NCI-H2081 treated with DMSO at 0.1 percent for 48 hours (cell line): ENCODE results near the gene UBE2S.
A peak's percentile ranks its signal among the peaks of the same experiment; 100 is the strongest.
"Not testable (repeated sequence)": the region's sequence is repeated elsewhere in the genome, so short reads cannot be mapped to it uniquely, and the experiment has no call there.

Experiments
- DNase-seq: peaks from one replicate; lab custom pipeline; 2025; lab: John Stamatoyannopoulos, UW

The UBE2S gene

GRCh38 chr19:55406091-55406825 lies 1.3 kb downstream of the UBE2S start:
- DNase-seq: no peak

DNA sequence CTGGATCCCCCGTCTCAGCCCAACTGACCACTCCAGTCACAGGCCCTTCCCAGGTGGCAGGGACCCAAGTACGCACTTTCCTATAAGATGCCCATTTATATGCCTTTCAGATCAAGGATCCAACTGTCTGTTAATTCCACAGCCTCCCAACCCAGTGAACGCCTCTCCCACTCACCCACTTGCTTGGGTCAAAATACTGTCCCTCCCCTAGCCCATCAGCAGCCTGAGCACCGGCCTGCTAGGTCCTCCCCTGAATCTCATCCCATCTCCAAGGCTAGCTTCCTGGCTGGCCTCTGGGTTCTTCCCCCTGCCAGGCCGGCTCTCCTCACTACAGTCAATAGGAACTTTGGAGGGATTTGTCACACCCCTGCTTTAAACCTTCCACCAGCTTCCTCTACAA lies 1.9 kb downstream of the UBE2S start:
- DNase-seq: no peak

DNA sequence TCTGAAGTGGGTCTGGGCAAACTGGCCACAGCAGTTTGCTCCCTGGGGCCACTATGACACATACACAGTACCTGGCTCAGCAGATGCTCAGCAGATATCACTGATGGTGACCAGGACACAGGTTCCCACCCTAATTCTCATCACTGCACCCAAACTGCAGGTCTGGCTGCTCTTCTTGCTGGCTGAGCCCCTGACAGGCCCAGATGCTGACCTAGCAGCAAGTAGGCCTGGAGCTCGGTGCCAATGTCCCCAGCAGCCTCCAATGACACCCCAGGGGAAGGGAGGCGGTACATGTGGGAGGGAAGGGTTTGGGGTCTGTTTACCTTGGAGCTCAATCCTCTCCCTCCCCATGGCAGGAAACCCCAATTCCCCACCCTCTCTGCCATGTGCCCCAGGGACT lies 5.1 kb downstream of the UBE2S start:
- DNase-seq: no peak

DNA sequence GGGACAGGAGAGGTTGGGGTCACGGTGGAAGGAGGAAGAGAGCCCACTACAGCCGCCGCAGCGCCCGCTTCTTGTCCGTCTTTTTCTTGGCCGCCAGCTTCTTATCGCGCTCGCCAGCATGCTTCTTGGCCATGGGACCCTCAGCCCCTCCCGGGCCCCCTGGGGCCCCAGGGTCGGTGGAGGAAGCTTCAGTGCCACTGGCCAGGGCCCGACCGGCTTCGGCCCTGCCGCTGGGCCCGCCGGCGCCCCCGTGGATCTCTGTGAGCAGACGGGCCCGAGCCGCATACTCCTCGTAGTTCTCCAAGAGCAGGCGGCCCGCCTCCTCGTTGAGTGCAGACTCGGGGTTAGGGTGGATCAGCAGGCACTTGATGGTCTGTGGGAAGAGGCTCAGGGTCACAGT lies 6.2 kb downstream of the UBE2S start:
- not testable (repeated sequence) for DNase-seq

DNA sequence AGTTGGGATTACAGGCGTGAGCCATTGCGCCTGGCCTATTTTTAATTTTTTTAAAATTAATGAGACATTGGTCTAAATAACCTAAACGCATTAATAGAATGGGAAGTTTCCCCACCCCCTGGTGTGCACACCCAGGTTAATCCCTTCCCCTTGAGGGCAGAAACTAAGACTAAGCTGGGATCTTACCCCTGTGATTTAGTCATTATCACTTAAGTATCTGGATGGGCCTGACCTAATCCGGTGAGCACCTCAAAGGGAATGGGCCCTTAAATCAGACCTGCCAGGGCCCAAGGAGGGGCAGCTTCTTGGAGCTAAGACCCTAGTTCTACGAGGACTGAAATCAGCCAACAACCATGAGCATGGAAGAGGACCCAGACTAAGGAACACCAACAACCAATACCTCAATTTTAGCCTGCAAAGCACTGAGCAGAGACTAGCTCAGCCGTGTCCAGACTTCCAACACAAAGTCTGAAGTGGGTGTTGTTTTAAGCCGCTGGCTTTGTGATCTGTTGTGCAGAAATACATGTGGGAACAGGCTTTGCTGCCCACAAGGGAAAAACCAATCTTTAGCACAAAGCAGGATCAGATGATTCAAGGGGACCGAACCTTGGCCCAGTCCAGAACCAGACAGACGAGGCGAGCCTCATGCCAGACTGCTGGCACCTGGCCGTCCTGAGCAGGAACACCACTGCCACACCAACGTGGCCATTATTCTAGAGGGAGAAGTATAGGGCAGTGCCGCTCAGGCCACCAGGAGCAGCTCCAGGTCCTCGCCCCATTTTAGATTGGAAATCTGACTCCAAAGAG lies 7.1 kb downstream of the UBE2S start:
- no peak for DNase-seq

DNA sequence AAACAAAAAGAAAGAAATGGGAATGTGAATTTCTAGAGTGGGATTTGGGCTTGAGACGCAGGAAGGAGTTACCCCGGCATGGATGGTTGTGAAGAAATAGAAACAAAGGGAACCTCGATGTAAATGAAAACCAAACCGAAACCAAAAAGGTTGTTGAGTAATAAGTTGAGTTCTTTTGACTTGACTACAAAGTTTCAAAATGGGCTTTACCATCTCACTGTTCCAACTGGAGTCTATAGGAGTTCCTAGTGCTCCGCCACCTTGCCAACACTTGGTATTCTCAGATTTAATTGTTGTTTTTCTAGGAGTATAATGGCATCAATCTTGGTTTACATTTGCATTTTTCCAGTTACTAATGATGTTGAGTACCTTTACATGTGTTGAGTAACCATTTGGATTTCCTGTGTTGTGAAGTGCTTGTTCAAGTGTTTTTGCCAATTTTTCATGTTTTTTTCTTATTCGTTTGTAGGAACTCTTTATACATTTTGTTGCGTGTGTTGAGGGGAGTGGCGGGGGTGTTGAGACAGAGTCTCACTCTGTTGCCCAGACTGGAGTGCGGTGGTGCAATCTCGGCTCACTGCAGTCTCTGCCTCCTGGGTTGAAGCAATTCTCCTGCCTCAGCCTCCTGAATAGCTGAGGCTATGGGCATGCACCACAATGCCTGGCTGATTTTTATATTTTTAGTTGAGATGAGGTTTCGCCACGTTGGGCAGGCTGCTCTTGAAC lies 9.2 kb downstream of the UBE2S start:
- no peak for DNase-seq

DNA sequence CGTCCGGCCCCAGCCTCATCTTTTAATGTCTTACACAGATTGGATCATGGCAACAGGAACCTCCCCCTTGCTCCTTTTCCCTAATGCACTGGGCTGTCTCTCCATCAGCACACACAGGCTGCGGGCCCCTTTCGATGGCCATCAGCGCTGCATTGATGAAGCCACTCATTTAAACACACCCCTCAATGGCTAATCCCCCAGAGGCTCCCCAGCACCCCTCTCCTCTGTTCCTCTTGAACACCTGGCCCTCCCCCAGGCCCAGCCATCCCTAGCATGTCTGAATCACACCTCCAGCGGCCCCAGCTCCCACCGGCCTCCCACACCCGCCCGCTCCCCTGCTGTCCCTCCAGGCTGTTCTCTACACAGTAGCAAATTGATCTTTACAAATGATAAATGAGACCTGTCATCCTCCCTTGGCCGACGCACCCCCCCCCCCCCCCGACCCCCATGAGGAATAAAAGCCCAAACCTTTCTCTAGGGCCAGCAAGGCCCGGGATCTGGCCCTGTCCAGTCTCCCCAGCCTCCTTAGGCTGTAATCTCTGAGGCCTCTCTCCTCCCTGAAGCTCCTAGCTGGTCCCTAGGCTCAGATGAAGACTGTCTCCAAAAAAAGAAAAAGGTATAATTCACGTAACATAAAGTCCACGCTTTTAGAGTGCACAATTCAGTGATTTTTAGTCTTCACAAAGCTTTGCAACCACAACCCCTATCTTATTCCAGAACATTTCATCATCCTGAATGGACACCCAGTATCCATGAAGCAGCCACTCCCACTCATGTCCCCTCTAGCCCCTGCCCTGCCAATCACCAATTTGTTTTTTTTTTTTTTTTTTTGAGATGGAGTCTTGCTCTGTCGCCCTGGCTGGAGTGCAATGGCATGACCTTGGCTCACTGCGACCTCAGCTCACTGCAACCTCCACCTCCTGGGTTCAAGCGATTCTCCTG lies 14.5 kb downstream of the UBE2S start:
- DNase-seq: no peak

DNA sequence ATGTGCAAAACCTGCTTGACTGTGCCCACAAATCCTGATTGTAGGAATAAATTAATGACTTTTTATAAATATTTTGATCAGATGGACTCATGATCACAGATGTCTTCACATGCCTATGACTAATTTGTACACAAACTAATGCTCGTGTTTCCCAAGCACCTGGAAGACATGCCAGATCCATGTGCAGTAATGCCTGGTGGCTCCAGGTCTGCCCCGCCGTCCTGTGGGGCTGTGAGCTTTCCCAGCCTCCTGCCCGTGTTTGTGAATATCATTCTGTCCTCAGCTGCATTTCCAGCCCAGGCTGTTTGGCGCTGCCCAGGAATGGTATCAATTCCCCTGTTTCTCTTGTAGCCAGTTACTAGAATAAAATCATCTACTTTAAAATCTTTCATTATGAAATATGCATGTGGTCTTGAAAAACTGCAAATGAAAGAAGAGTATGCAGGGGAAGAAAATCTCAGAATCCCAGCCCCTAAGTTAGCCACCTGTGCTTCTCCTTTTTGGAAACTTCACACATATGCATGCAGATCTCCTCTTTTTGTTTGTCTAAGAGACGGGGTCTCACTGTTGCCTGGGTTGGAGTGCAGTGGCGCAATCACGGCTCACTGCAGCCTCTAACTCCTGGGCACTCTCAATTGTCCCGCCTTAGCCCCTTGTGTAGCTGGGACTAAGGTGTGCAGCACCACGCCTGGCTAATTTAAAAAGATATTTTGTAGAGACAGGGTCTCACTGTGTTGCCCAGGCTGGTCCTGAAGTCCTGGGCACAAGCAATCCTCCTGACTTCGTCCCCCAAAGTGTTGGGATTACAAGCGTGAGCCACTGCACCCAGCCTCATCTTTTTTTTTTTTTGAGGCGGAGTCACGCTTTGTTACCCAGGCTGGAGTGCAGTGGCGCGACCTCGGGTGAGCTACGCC lies 15.6 kb downstream of the UBE2S start:
- DNase-seq: no peak

- DNase-seq: no peak
Observed at GRCh38 chr19:55391191-55391670, 16.4 kb downstream of the UBE2S start.

DNA sequence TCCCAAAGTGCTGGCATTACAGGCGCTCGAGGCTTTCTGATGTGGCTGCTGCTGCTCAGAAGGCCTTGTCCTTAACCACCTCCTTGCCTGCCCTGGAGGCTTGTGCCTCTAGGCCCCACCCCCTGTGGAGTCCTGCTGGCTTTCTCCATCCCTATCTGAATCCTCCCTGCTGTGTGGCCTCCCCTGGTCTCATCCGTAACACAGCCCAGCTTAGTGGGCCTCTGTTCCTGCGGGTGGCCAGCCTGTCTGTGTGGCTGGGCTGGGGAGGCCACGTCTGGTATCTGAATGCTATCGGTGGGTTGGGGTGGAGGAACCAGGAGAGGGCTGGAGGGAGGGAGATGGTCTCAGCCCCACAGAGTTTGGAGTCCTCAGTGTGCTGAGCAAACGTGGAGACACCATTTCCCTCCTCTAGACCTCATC lies 17.1 kb downstream of the UBE2S start:
- DNase-seq: no peak

- DNase-seq: no peak
Observed at GRCh38 chr19:55389386-55390317, 17.9 kb downstream of the UBE2S start.

DNA sequence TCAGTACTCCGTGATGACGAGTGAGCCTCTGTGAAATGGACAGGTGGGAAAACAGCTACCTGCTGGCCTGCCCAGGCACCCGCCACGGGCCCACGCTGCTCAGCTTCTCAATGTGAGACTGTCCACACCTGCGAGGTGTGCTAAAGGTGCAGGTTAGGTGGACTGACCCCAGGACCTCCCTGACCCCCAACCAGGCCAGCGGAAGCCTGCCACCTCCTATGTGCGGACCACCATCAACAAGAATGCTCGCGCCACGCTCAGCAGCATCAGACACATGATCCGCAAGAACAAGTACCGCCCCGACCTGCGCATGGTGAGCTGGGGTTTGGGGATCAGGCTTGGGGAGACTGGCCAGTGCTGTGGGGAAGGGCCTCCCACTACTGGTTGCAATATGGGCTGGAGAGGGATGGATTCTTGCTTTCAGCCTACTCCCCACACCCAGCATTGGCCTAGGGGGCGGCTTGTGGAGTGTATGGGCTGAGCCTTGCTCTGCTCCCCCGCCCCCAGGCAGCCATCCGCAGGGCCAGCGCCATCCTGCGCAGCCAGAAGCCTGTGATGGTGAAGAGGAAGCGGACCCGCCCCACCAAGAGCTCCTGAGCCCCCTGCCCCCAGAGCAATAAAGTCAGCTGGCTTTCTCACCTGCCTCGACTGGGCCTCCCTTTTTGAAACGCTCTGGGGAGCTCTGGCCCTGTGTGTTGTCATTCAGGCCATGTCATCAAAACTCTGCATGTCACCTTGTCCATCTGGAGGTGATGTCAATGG lies 19.7 kb downstream of the UBE2S start:
- DNase-seq: no peak

DNA sequence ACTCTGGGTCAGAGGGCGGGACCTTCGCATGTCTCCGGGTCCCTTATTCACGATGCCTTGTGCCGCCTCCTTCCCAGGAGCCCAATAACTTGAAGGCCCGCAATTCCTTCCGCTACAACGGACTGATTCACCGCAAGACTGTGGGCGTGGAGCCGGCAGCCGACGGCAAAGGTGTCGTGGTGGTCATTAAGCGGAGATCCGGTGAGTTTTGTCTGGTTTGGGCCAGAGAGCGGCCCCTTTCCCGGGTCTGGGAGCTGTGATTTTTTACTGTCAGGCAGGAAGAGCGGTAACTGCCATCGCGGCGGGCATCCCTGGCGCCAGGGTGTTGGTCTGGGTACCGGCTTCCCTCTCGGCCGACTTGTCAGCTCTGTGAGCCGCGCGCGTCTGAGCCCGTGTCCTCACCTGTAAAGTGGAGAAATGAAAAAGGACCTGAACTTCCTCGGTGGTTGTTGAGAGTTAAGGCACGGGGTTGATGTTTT lies 21.1 kb downstream of the UBE2S start:
- DNase-seq: no peak

DNA sequence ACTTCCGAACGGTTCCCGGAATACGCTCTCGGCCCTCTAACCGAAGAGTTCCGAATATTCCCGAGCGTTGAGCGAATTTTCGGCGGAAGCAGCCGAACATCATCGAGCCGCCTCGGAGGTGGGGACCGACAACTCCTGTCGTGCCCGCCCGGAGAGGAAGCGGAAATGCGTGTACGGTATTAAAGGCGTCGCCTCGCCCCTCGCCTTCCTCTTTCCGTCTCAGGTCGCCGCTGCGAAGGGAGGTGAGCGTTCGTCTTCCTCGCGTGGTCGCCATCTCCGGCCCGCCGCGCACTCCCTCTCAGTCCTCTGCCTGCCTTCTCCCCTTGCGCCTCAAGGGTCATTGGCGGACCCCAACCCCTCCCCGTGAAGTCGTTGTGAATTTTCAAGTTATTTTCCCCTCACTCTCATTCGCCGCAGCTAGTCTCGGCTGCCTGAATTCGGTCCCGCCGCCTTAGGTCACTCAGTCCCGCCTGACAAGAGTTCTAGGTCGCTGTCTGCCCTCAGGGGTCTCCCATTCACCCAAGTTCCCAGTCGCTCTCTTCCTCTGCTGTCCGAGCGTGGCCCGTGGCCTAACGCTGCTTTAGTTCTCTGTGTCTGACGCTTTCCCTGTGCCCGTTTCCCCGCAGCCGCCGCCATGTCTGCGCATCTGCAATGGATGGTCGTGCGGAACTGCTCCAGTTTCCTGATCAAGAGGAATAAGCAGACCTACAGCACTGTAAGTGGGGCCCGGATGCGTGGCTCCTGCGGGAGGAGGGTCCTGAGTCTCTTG lies 21.7 kb downstream of the UBE2S start, which contains the start of gene RPL28:
RPL28 (plus strand) TSS at position 209 of the 769 bp plus-strand sequence; CDS start at position 635, 426 bp downstream.
- peak; percentile 94 for DNase-seq

- DNase-seq: peak; percentile 92
Observed at GRCh38 chr19:55384920-55385723, 22.5 kb downstream of the UBE2S start.

GRCh38 chr19:55384131-55384919 lies 23.3 kb downstream of the UBE2S start, which contains the start of gene TMEM238:
TSS of gene TMEM238 (minus strand) at chr19:55384292. CDS start at chr19:55384259, 33 bp downstream.
- no peak for DNase-seq
